Measurements from ENCODE around the gene RAC2. TPM values are rescaled to one million over a fixed set of nuclear protein-coding genes. Genes with fewer than 3 reads are reported as not detected.
"Not testable (repeated sequence)": the region's sequence is repeated elsewhere in the genome, so short reads cannot be mapped to it uniquely, and the experiment has no call there.

The RAC2 gene
- total RNA-seq, 1 donor from 2014 or later = 26.1 TPM

- no peak for DNase-seq (ENCODE audit: low spot score)
Observed at GRCh38 chr22:37235897-37236607, 8.0 kb downstream of the RAC2 start.

GRCh38 chr22:37234736-37235711, 9.0 kb downstream of the RAC2 start:
- DNase-seq (ENCODE audit: low spot score) = no peak

- no peak for DNase-seq (ENCODE audit: low spot score)
Observed at GRCh38 chr22:37233751-37234631, 10.1 kb downstream of the RAC2 start.

- not testable (repeated sequence) for DNase-seq (ENCODE audit: low spot score)
Observed at GRCh38 chr22:37233371-37233750, 10.7 kb downstream of the RAC2 start.

GRCh38 chr22:37232140-37232998, 11.7 kb downstream of the RAC2 start:
- DNase-seq (ENCODE audit: low spot score) = no peak

- no peak for DNase-seq (ENCODE audit: low spot score)
Observed at GRCh38 chr22:37231406-37232139, 12.5 kb downstream of the RAC2 start.

- no peak for DNase-seq (ENCODE audit: low spot score)
Observed at GRCh38 chr22:37230673-37231405, 13.2 kb downstream of the RAC2 start.

- DNase-seq (ENCODE audit: low spot score) = no peak
Observed at GRCh38 chr22:37229805-37230672, 14.0 kb downstream of the RAC2 start.

GRCh38 chr22:37229012-37229804, 14.9 kb downstream of the RAC2 start:
- DNase-seq (ENCODE audit: low spot score) = no peak

GRCh38 chr22:37228106-37229011, 15.7 kb downstream of the RAC2 start:
- no peak for DNase-seq (ENCODE audit: low spot score)

- DNase-seq (ENCODE audit: low spot score) = no peak
Observed at GRCh38 chr22:37226514-37226913, 17.6 kb downstream of the RAC2 start.

- DNase-seq (ENCODE audit: low spot score) = no peak
Observed at GRCh38 chr22:37226087-37226486, 18.0 kb downstream of the RAC2 start.

- no peak for DNase-seq (ENCODE audit: low spot score)
Observed at GRCh38 chr22:37225481-37225880, 18.6 kb downstream of the RAC2 start.

- no peak for DNase-seq (ENCODE audit: low spot score)
Observed at GRCh38 chr22:37224757-37225420, 19.2 kb downstream of the RAC2 start.

- DNase-seq (ENCODE audit: low spot score) = no peak
Observed at GRCh38 chr22:37223965-37224551, 20.0 kb downstream of the RAC2 start.
